ENCODE measurements around the gene ELK4.

ELK4 gene

GRCh38 chr1:205580140-205580922 is 51.5 kb downstream of the ELK4 start:
- DNase-seq, result no peak

- no peak for DNase-seq
Measured at GRCh38 chr1:205579711-205580110, 52.1 kb downstream of the ELK4 start.

- DNase-seq, result no peak
Measured at GRCh38 chr1:205578780-205579571, 52.8 kb downstream of the ELK4 start.

GRCh38 chr1:205577874-205578658 is 53.7 kb downstream of the ELK4 start:
- no peak for DNase-seq

- no peak for DNase-seq
Measured at GRCh38 chr1:205576805-205577761, 54.7 kb downstream of the ELK4 start.

GRCh38 chr1:205576011-205576410 is 55.8 kb downstream of the ELK4 start:
- no peak for DNase-seq

GRCh38 chr1:205575294-205575885 is 56.4 kb downstream of the ELK4 start:
- no peak for DNase-seq

- no peak for DNase-seq
Measured at GRCh38 chr1:205572421-205572820, 59.4 kb downstream of the ELK4 start.

GRCh38 chr1:205571747-205572146 is 60.1 kb downstream of the ELK4 start:
- DNase-seq, result no peak

GRCh38 chr1:205570796-205571537 is 60.8 kb downstream of the ELK4 start:
- DNase-seq, result no peak

GRCh38 chr1:205570173-205570501 is 61.7 kb downstream of the ELK4 start:
- no peak for DNase-seq

- no peak for DNase-seq
Measured at GRCh38 chr1:205569411-205570172, 62.2 kb downstream of the ELK4 start.

GRCh38 chr1:205568469-205569361 is 63.1 kb downstream of the ELK4 start:
- DNase-seq, result no peak

- DNase-seq, result no peak
Measured at GRCh38 chr1:205568135-205568468, 63.7 kb downstream of the ELK4 start.

- DNase-seq, result no peak
Measured at GRCh38 chr1:205567716-205568115, 64.1 kb downstream of the ELK4 start.

GRCh38 chr1:205565799-205566198 is 66.0 kb downstream of the ELK4 start:
- DNase-seq, result no peak

GRCh38 chr1:205563927-205564441 is 67.8 kb downstream of the ELK4 start:
- no peak for DNase-seq

GRCh38 chr1:205561501-205562203 is 70.2 kb downstream of the ELK4 start:
- no peak for DNase-seq

Measured in CD4-positive, alpha-beta T cell treated with Interleukin-21 for 1 hour (primary cell).